SK-N-SH treated with all-trans-retinoic acid at 6 μM for 48 hours (cell line): ENCODE results near the gene AOPEP.

Experiments
- ATAC-seq: fragments of 200-7000 bp; cut with Tn5 transposase; 3 replicates; pipeline ENCODE4 v1.9.1; 2020; ENCODE audit warnings: mild to moderate bottlenecking, moderate library complexity
- ARNTL ChIP-seq: fragments of 450-650 bp; formaldehyde crosslinking; IDR thresholded peaks from 2 replicates; pipeline ENCODE4 v1.5.0; 2020; ENCODE audit warnings: low read depth, mild to moderate bottlenecking, moderate library complexity, borderline replicate concordance
- BACH2 ChIP-seq: fragments of 250-450 bp; sonication (Bioruptor Pico); IDR thresholded peaks from 2 replicates; pipeline ENCODE4 v1.9.0; 2021; ENCODE audit warnings: mild to moderate bottlenecking, borderline replicate concordance
- CSDC2 ChIP-seq: fragments of 250-450 bp; sonication (Bioruptor Pico); IDR thresholded peaks from 2 replicates; pipeline ENCODE4 v1.5.0; 2020; ENCODE audit warnings: mild to moderate bottlenecking, moderate library complexity
- ESRRG ChIP-seq: fragments of 250-450 bp; sonication (Bioruptor Pico); IDR thresholded peaks from 2 replicates; pipeline ENCODE4 v1.6.1; 2021; ENCODE audit warnings: mild to moderate bottlenecking
- GLIS3 ChIP-seq: fragments of 250-450 bp; sonication (Bioruptor Pico); IDR thresholded peaks from 2 replicates; pipeline ENCODE4 v1.5.0; 2020; ENCODE audit warnings: mild to moderate bottlenecking, moderate library complexity
- ISL1 ChIP-seq: fragments of 250-450 bp; sonication (Bioruptor Pico); IDR thresholded peaks from 2 replicates; pipeline ENCODE4 v2.1.2; 2022; ENCODE audit warnings: mild to moderate bottlenecking, moderate library complexity
- OSR1 ChIP-seq: fragments of 250-450 bp; sonication (Bioruptor Pico); IDR thresholded peaks from 2 replicates; pipeline ENCODE4 v1.8.0; 2022; ENCODE audit warnings: moderate library complexity, mild to moderate bottlenecking, inconsistent platforms
- PPARA ChIP-seq: fragments of 250-450 bp; sonication (Bioruptor Pico); IDR thresholded peaks from 2 replicates; pipeline ENCODE4 v1.5.0; 2020; ENCODE audit warnings: mild to moderate bottlenecking, borderline replicate concordance
- RARB ChIP-seq: fragments of 250-450 bp; sonication (Bioruptor Pico); IDR thresholded peaks from 2 replicates; pipeline ENCODE4 v1.8.0; 2021; ENCODE audit warnings: mild to moderate bottlenecking, moderate library complexity
- SNAI2 ChIP-seq: fragments of 250-450 bp; sonication (Bioruptor Pico); IDR thresholded peaks from 2 replicates; pipeline ENCODE4 v1.5.0; 2020; ENCODE audit warnings: mild to moderate bottlenecking, moderate library complexity
- TCF4 ChIP-seq: fragments of 250-450 bp; sonication (Bioruptor Pico); IDR thresholded peaks from 2 replicates; pipeline ENCODE4 v1.8.0; 2021; ENCODE audit warnings: mild to moderate bottlenecking, moderate library complexity, borderline replicate concordance
- TOX ChIP-seq: fragments of 250-450 bp; sonication (Bioruptor Pico); IDR thresholded peaks from 2 replicates; pipeline ENCODE4 v1.8.0; 2021; ENCODE audit warnings: mild to moderate bottlenecking, moderate library complexity, borderline replicate concordance
- ZC3H10 ChIP-seq: fragments of 250-450 bp; sonication (Bioruptor Pico); IDR thresholded peaks from 2 replicates; pipeline ENCODE4 v1.5.1; 2021; ENCODE audit warnings: mild to moderate bottlenecking, moderate library complexity
- ZFP3 ChIP-seq: fragments of 250-450 bp; sonication (Bioruptor Pico); IDR thresholded peaks from 2 replicates; pipeline ENCODE4 v1.5.0; 2020; ENCODE audit warnings: mild to moderate bottlenecking, moderate library complexity
- ZFP30 ChIP-seq: fragments of 450-650 bp; formaldehyde crosslinking; IDR thresholded peaks from 2 replicates; pipeline ENCODE4 v1.5.0; 2022; ENCODE audit warnings: mild to moderate bottlenecking, moderate library complexity
- ZNF70 ChIP-seq: fragments of 450-650 bp; formaldehyde crosslinking; IDR thresholded peaks from 2 replicates; pipeline ENCODE4 v1.5.0; 2020; ENCODE audit warnings: mild to moderate bottlenecking, moderate library complexity
- ZNF8 ChIP-seq: fragments of 450-650 bp; formaldehyde crosslinking; IDR thresholded peaks from 2 replicates; pipeline ENCODE4 v1.5.0; 2020; ENCODE audit warnings: mild to moderate bottlenecking, moderate library complexity
- TF ChIP-seq, protein P1 (sequence below): fragments of 250-450 bp; sonication (Bioruptor Pico); IDR thresholded peaks from 2 replicates; pipeline ENCODE4 v1.8.0; 2021; ENCODE audit warnings: low read depth, mild to moderate bottlenecking, moderate library complexity, borderline replicate concordance
- TF ChIP-seq, protein P2 (sequence below): fragments of 250-450 bp; sonication (Bioruptor Pico); IDR thresholded peaks from 2 replicates; pipeline ENCODE4 v1.8.0; 2020; ENCODE audit warnings: mild to moderate bottlenecking, moderate library complexity, borderline replicate concordance
- TF ChIP-seq, protein P3 (sequence below): fragments of 250-450 bp; sonication (Bioruptor Pico); IDR thresholded peaks from 2 replicates; pipeline ENCODE4 v1.5.0; 2020; ENCODE audit warnings: mild to moderate bottlenecking, moderate library complexity
- TF ChIP-seq, protein P4 (sequence below): fragments of 250-450 bp; sonication (Bioruptor Pico); IDR thresholded peaks from 2 replicates; pipeline ENCODE4 v1.5.1; 2021; ENCODE audit warnings: mild to moderate bottlenecking, moderate library complexity
- TF ChIP-seq, protein P5 (sequence below): fragments of 250-450 bp; sonication (Bioruptor Pico); IDR thresholded peaks from 2 replicates; pipeline ENCODE4 v1.5.1; 2020; ENCODE audit warnings: low read depth, mild to moderate bottlenecking, moderate library complexity

Gene AOPEP

DNA sequence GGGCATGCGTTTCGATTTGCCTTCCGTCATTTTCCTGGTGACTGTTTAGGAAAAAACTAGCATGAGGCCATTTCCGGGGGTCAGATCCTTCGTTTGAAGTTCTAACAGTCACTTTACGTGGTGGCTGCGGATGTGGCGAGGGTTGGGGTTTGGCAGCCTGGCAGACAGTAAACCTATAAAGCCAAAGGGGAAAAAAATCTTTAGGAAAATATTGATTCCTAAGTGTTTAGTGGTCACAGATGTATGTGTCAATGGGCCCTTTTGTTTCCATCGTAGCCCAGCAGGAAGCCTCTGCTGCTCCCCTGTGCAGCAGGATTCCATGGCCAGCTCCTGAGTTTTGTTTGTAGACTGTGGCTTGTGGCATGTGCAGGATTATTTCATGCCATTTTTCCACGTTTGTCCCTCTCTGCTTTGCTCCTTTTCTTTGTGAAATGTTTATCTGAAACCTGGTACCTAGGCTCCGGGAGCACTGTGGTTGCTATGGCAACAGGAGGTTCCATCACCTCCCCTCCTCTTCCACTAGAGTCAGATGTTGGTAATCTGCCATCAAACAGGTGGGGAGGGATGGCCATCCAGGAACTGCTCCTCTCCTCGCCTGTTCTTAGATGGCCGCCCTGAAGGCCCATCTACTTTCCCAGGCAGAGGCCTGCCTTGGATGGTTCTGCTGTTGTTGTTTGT is 202.3 kb downstream of the AOPEP start:
- TF ChIP-seq, protein P1, sequence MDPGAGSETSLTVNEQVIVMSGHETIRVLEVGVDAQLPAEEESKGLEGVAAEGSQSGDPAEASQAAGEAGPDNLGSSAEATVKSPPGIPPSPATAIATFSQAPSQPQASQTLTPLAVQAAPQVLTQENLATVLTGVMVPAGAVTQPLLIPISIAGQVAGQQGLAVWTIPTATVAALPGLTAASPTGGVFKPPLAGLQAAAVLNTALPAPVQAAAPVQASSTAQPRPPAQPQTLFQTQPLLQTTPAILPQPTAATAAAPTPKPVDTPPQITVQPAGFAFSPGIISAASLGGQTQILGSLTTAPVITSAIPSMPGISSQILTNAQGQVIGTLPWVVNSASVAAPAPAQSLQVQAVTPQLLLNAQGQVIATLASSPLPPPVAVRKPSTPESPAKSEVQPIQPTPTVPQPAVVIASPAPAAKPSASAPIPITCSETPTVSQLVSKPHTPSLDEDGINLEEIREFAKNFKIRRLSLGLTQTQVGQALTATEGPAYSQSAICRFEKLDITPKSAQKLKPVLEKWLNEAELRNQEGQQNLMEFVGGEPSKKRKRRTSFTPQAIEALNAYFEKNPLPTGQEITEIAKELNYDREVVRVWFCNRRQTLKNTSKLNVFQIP (CRISPR knock-in tag) = no peak
- TF ChIP-seq ZFP30 (no peak), SNAI2 (CRISPR knock-in tag) (no peak), TOX (no peak), ISL1 (CRISPR knock-in tag) (no peak), PPARA (CRISPR knock-in tag) (no peak), CSDC2 (CRISPR knock-in tag) (no peak), RARB (no peak), ARNTL (CRISPR knock-in tag) (no peak), ZC3H10 (CRISPR knock-in tag) (no peak), ESRRG (no peak), ZFP3 (no peak), TCF4 (CRISPR knock-in tag) (no peak), ZNF8 (CRISPR knock-in tag) (no peak), OSR1 (CRISPR knock-in tag) (no peak), ZNF70 (CRISPR knock-in tag) (no peak)
- TF ChIP-seq, protein P2, sequence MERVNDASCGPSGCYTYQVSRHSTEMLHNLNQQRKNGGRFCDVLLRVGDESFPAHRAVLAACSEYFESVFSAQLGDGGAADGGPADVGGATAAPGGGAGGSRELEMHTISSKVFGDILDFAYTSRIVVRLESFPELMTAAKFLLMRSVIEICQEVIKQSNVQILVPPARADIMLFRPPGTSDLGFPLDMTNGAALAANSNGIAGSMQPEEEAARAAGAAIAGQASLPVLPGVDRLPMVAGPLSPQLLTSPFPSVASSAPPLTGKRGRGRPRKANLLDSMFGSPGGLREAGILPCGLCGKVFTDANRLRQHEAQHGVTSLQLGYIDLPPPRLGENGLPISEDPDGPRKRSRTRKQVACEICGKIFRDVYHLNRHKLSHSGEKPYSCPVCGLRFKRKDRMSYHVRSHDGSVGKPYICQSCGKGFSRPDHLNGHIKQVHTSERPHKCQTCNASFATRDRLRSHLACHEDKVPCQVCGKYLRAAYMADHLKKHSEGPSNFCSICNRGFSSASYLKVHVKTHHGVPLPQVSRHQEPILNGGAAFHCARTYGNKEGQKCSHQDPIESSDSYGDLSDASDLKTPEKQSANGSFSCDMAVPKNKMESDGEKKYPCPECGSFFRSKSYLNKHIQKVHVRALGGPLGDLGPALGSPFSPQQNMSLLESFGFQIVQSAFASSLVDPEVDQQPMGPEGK = no peak
- TF ChIP-seq, protein P3, sequence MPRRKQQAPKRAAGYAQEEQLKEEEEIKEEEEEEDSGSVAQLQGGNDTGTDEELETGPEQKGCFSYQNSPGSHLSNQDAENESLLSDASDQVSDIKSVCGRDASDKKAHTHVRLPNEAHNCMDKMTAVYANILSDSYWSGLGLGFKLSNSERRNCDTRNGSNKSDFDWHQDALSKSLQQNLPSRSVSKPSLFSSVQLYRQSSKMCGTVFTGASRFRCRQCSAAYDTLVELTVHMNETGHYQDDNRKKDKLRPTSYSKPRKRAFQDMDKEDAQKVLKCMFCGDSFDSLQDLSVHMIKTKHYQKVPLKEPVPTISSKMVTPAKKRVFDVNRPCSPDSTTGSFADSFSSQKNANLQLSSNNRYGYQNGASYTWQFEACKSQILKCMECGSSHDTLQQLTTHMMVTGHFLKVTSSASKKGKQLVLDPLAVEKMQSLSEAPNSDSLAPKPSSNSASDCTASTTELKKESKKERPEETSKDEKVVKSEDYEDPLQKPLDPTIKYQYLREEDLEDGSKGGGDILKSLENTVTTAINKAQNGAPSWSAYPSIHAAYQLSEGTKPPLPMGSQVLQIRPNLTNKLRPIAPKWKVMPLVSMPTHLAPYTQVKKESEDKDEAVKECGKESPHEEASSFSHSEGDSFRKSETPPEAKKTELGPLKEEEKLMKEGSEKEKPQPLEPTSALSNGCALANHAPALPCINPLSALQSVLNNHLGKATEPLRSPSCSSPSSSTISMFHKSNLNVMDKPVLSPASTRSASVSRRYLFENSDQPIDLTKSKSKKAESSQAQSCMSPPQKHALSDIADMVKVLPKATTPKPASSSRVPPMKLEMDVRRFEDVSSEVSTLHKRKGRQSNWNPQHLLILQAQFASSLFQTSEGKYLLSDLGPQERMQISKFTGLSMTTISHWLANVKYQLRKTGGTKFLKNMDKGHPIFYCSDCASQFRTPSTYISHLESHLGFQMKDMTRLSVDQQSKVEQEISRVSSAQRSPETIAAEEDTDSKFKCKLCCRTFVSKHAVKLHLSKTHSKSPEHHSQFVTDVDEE (CRISPR knock-in tag) = no peak
- TF ChIP-seq, protein P4, sequence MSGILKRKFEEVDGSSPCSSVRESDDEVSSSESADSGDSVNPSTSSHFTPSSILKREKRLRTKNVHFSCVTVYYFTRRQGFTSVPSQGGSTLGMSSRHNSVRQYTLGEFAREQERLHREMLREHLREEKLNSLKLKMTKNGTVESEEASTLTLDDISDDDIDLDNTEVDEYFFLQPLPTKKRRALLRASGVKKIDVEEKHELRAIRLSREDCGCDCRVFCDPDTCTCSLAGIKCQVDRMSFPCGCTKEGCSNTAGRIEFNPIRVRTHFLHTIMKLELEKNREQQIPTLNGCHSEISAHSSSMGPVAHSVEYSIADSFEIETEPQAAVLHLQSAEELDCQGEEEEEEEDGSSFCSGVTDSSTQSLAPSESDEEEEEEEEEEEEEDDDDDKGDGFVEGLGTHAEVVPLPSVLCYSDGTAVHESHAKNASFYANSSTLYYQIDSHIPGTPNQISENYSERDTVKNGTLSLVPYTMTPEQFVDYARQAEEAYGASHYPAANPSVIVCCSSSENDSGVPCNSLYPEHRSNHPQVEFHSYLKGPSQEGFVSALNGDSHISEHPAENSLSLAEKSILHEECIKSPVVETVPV (CRISPR knock-in tag) = no peak
- TF ChIP-seq, protein P5, sequence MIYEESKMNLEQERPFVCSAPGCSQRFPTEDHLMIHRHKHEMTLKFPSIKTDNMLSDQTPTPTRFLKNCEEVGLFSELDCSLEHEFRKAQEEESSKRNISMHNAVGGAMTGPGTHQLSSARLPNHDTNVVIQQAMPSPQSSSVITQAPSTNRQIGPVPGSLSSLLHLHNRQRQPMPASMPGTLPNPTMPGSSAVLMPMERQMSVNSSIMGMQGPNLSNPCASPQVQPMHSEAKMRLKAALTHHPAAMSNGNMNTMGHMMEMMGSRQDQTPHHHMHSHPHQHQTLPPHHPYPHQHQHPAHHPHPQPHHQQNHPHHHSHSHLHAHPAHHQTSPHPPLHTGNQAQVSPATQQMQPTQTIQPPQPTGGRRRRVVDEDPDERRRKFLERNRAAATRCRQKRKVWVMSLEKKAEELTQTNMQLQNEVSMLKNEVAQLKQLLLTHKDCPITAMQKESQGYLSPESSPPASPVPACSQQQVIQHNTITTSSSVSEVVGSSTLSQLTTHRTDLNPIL (CRISPR knock-in tag) = no peak
- no peak for ATAC-seq

DNA sequence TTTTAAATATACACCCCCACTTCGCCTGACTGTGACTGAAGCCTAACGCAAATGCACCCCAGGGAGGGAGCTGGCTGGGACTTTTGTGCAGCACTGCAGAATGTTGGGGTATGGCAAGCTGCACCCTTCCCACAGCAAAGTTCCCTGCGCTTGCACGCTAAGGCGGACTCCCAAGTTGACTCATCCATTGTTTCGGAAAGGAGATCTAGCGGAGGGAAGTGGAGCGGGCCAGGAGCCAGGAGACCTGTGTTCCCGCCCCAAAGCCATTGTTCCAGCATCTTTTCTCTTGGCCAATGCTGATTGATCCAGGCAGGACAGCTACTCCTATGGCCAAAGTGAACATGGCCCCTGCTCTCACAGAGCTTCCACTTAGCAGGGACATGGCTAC is 202.9 kb downstream of the AOPEP start:
- no peak for ATAC-seq
- no peak for TF ChIP-seq ZNF8 (CRISPR knock-in tag)
- TF ChIP-seq CSDC2 (CRISPR knock-in tag) = no peak
- TF ChIP-seq TOX = no peak
- no peak for TF ChIP-seq BACH2 (CRISPR knock-in tag)
- TF ChIP-seq, protein P5 (CRISPR knock-in tag) = no peak
- no peak for TF ChIP-seq TCF4 (CRISPR knock-in tag)
- TF ChIP-seq, protein P2 = no peak
- no peak for TF ChIP-seq GLIS3 (CRISPR knock-in tag)
- no peak for TF ChIP-seq ZFP3
- TF ChIP-seq, protein P1 (CRISPR knock-in tag) = no peak
- TF ChIP-seq SNAI2 (CRISPR knock-in tag) = no peak
- TF ChIP-seq, protein P4 (CRISPR knock-in tag) = no peak
